Suprapubic skin (tissue), 4 donors: ENCODE data around the gene HPCAL1.

Source experiments
- EP300 ChIP-seq: sonication (generic); formaldehyde crosslinking; IDR thresholded peaks from one replicate; pipeline ENCODE4 v1.6.1; 2017; ENCODE audit warnings: antibody characterized with exemption
- POLR2A ChIP-seq, 2 donors: fragments of 450-650 bp; IDR thresholded peaks; one replicate each; pipeline ENCODE4 v1.6.1; 2017; ENCODE audit warnings: antibody characterized with exemption in 2 of 2, mild to moderate bottlenecking in 2 of 2, moderate library complexity in 2 of 2
- POLR2AphosphoS5 ChIP-seq, 3 donors: sonication (generic); formaldehyde crosslinking; IDR thresholded peaks; one replicate each; pipeline ENCODE4 v1.6.1; 2017; ENCODE audit warnings: antibody characterized with exemption in 3 of 3
- TF ChIP-seq, protein P1 (sequence below), 2 donors: fragments of 200-600 bp in 1 of 2; fragments of 450-650 bp in 1 of 2; sonication (generic) in 1 of 2; IDR thresholded peaks; one replicate each; pipeline ENCODE4 v1.5.1; 2016 to 2019; ENCODE audit warnings: antibody characterized with exemption in 2 of 2, mild to moderate bottlenecking in 1 of 2, moderate library complexity in 1 of 2

DNA sequence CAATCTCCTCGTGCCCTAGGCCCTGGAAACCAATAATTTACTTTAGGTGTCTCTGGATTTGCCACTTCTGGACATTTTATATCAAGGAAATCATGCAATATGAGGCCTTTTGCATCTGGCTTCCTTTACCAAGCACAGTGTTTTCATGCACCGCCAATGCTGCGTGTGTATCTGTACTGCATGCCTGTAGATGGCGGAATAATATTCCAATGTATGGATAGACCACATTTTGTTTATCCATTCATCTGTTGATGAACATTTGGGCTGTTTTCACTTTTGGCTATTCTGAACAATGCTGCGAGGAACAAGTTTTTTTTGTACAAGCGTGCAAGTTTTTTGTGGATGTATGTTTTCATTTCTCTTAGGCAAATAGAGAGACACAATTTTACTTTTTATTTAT, 18.9 kb downstream of the HPCAL1 start:
- TF ChIP-seq, protein P1, sequence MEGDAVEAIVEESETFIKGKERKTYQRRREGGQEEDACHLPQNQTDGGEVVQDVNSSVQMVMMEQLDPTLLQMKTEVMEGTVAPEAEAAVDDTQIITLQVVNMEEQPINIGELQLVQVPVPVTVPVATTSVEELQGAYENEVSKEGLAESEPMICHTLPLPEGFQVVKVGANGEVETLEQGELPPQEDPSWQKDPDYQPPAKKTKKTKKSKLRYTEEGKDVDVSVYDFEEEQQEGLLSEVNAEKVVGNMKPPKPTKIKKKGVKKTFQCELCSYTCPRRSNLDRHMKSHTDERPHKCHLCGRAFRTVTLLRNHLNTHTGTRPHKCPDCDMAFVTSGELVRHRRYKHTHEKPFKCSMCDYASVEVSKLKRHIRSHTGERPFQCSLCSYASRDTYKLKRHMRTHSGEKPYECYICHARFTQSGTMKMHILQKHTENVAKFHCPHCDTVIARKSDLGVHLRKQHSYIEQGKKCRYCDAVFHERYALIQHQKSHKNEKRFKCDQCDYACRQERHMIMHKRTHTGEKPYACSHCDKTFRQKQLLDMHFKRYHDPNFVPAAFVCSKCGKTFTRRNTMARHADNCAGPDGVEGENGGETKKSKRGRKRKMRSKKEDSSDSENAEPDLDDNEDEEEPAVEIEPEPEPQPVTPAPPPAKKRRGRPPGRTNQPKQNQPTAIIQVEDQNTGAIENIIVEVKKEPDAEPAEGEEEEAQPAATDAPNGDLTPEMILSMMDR (IDR thresholded peaks at IDR 0.05): no peak
- no peak for TF ChIP-seq EP300
- TF ChIP-seq POLR2A (IDR thresholded peaks at IDR 0.05): no peak
- TF ChIP-seq POLR2AphosphoS5 (IDR thresholded peaks at IDR 0.05): no peak
